T1000 (cell line): Measurements from ENCODE around the gene EXOSC3.
"Not testable (repeated sequence)": the region's sequence is repeated elsewhere in the genome, so short reads cannot be mapped to it uniquely, and the experiment has no call there.

Source experiments
- DNase-seq: peaks from one replicate; lab custom pipeline; 2025; ENCODE audit warnings: mixed read lengths; lab: John Stamatoyannopoulos, UW

Gene EXOSC3

GRCh38 chr9:37784616-37785483, at the start of gene EXOSC3:
Gene EXOSC3 (minus strand): TSS chr9:37785064. CDS start chr9:37785044, 20 bp downstream.
- peak; percentile 61 for DNase-seq

GRCh38 chr9:37827483-37828165, 42.8 kb upstream of the EXOSC3 start:
- no peak for DNase-seq

GRCh38 chr9:37825174-37825573, 40.3 kb upstream of the EXOSC3 start:
- DNase-seq, result not testable (repeated sequence)

DNA sequence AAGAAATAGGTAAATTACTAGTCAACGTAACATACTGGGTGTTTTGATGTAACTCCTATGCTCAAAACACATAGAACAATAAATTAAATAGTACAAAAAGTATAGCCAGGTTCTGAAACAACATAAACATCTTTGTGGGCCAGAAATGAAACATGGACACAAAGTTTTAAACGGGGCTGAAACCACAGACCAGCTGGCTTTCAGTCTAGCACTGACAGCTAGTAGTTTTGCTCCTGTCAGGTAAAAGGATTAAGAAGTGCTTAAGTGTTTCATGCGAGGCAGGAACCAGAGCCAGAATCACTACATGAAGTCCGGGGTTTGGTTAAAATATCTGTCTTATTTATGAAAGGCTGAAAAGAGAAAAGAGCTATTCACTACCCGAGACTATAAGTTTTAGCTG, 35.3 kb upstream of the EXOSC3 start:
- DNase-seq, result no peak

DNA sequence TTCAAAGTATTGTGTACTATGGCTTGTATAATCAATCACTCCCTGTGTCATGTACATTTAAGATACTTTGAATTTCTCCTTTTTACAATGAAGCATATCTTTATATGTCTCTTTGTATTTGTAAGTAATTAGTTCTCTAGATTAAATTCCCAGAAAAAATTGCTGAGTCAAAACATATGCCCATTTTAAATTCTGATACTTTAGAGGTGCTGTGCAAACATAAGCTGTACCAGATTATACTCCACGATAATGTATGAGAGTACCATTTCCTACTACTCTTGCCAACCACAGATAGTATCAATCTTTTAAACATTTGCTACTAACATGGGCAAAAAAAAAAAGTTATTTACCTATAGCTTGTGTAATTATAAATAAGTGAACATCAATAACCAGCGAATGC, 34.0 kb upstream of the EXOSC3 start:
- no peak for DNase-seq

- no peak for DNase-seq
These were observed 28.0 kb upstream of the EXOSC3 start for GRCh38 chr9:37812773-37813379.

DNA sequence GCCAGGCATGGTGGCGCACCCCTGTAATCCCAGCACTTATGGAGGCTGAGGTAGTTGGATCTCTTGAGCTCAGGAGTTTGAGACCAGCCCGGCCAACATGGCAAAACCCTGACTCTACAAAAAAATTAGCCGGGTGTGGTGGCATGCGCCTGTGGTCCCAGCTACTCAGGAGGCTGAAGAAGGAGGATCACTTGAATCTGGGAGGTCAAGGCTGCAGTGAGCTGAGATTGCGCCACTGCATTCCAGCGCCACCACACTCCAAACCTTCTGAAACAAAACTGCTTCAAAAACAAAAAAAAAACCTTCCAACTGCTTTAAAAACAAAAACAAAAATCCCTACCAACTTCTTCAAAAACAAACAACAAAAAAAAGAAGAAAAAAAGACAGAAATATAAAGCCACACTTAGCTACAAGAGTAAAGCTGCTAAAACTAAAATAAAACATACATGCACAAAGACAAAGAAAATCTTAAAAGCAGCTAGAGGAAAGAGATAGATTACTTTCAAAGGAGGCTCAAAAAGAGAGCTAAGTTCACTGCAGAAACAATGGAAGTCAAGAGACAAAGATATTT, 27.1 kb upstream of the EXOSC3 start:
- DNase-seq, result no peak

GRCh38 chr9:37809676-37810075, 24.8 kb upstream of the EXOSC3 start:
- not testable (repeated sequence) for DNase-seq

DNA sequence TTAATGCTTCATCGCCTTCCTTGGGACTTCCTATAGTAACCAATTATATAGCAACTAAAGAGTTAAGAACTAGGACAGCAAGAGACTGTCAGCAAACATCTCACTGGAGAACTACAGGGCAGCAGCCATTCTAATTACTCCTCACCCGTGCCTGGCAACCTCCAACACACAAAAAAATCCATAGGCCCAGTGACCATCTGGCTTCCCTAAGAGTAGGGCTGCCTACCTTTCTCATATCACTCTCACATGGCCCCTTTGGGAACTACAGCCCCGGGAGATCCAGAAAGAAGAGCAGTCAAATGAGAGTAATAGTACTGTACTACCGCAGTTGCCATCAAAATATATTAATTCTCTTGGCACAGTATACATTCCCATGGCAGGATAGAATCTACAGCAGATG, 21.4 kb upstream of the EXOSC3 start:
- DNase-seq, result no peak

DNA sequence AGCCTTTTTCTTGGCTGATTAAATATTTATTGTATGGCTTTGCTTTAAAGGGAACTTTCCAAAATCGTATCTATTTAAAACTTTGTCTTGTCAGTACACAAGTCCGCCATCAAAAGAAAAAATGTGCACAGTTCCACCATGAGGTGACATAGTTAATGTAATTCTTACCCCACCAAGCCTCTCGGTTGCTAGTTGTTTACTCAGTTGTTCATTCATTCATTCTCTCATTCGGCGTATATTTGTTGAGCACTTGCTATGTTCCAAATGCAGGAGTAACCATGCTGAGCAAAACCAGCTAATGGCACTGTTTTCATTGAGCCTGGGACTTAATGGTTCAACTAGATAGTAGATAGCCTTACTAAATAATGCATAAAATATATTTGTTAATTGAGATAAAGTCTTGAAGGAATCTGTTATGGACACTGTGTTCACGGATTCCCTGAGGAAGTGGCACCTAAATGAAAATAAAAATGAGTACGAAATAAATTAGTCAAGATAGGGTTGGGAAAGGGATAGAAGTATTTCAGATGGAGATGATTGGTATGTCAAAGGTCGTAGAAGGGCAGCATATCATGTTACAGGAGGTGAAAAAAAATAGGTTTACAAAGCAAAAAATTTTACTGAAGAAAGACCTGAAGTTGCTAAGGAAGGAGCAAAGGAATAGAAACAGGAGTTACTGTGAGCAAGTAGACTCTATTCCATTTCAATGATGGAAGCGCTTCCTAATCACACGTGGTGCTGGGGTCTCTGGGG, 17.3 kb upstream of the EXOSC3 start:
- no peak for DNase-seq

DNA sequence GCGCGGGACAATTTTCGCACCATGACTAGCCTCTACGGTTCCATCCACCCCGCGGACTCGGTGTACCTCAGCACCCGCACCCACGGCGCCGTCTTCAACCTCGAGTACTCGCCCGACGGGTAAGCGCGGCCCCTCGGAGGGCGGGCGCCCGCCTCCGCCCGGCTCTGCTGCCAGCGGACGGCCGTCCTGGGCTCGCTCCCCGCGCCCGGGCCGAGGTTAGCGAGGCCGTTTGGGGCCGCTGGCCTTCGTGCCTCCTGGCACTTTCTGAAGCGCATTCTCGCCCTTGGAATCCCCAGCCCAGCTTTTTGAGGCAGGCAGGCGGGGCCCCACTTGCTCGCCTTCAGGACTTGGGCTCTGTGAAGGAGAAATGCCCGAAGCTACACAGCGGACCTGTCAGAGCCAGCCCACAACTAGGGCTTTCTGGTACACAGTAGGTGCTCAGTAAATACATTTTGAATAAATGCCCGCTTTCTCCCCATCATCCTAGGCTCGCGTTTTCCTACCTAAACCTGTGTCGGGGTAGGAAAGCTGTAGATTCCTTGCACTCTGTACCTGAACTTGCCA, 16.5 kb upstream of the EXOSC3 start:
- no peak for DNase-seq

GRCh38 chr9:37800631-37801286, 15.9 kb upstream of the EXOSC3 start, which contains the start of gene DCAF10:
Gene DCAF10 (plus strand): TSS chr9:37800797. CDS start chr9:37800867, 70 bp downstream.
- DNase-seq, result peak; percentile 76

DNA sequence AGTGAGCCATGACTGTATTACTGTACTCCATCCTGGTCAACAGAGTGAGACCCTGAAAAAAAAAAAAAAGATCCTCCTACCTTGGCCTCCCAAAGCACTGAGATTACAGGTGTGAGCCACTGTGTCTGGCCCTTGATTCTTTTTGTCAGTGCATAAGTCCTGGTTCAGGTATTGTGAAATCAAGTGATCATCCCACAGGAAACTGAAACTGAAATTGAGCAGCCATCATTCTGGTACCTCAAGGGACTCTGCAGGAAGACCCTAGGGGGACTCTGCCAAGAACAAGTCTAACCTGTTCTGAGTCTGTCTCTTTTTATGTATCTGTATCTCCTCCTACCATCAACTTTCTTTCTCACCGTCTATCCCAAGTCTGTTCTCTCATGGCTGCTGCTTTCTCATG, 13.8 kb upstream of the EXOSC3 start:
- no peak for DNase-seq

GRCh38 chr9:37796232-37796631, 11.4 kb upstream of the EXOSC3 start:
- DNase-seq, result no peak

DNA sequence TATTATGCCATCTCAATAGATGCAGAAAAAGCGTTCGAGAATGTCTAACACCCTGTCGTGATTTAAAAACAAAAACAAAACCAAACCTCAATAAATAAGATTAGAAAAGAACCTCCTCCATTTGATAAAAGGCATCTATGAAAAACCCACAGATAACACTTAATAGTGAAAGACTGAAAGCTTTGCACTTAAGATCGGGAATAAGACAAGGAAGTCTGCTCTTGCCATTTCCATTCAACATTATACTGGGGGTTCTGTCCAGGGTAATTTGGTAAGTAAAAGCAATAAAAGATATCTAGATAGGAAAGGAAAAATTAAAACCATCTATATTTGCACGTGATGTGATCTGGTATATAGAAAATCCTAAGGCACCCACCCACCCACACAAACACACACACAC, 7.3 kb upstream of the EXOSC3 start:
- DNase-seq, result no peak

DNA sequence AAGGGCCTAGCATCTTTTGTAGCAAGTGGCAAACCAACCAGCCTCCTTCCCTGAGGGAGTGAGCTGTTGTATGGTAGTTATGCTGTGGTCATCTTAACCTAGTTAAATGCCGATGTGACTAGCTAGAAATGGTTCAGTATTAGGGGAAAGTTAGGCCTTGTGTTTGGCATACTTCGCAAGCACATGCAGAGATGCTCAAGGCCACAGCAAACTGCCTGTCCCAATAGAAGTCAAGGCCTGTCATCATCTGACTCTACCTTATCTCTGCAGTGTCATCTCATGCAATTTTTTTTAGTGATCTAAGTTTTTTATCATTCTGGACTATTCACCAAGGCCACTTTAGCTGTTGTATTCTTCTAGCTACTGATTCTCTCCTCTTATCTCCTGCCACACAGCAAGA, 5.2 kb upstream of the EXOSC3 start:
- no peak for DNase-seq

GRCh38 chr9:37788332-37788731, 3.5 kb upstream of the EXOSC3 start:
- no peak for DNase-seq

- no peak for DNase-seq
These were observed 2.2 kb upstream of the EXOSC3 start for GRCh38 chr9:37787059-37787458.

- no peak for DNase-seq
These were observed 611 bp downstream of the EXOSC3 start for GRCh38 chr9:37784291-37784615.

- DNase-seq, result no peak
These were observed 6.3 kb downstream of the EXOSC3 start for GRCh38 chr9:37778534-37778933.

DNA sequence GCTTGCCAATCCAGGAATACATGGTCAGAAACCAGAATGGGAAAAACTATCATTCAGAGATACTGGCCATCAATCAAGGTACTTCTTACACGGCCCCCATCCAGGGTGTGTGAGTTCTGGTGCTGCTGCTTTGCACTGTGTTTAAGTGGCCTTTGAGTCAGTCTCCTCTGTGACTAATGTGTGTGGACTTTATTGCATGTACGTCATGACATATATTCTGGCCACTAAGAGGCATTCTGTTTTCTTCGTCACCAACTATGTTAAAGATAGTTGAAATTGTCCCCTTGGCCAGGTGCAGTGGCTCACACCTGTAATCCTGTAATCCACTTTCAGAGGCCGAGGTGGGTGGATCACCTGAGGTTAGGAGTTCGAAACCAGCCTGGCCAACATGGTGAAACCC, 8.5 kb downstream of the EXOSC3 start:
- DNase-seq, result no peak
